Stimulated activated memory B cell treated with anti-CD40 and anti-IgM and Interleukin-4, amounts not matched to agents 10 μg/mL and 1 μg/mL and 100 μg/mL, for 72 hours (primary cell): ENCODE results near the gene DDX21.
"Not testable (repeated sequence)": the region's sequence is repeated elsewhere in the genome, so short reads cannot be mapped to it uniquely, and the experiment has no call there.

Source experiments
- ATAC-seq: fragments of 150-1000 bp; cut with Tn5 transposase; 2 replicates; pipeline ENCODE4 v1.10.0; 2021
- H3K27ac Mint-ChIP-seq: one replicate; pipeline ENCODE4 v1.8.0; 2022; ENCODE audit warnings: mild to moderate bottlenecking, mixed read lengths
- H3K27me3 Mint-ChIP-seq: one replicate; pipeline ENCODE4 v1.8.0; 2022; ENCODE audit warnings: mixed read lengths
- H3K36me3 Mint-ChIP-seq: one replicate; pipeline ENCODE4 v1.8.0; 2022; ENCODE audit warnings: mixed read lengths
- H3K4me1 Mint-ChIP-seq: one replicate; pipeline ENCODE4 v1.8.0; 2022; ENCODE audit warnings: mixed read lengths
- H3K4me3 Mint-ChIP-seq: one replicate; pipeline ENCODE4 v1.8.0; 2022; ENCODE audit warnings: mild to moderate bottlenecking, moderate library complexity, mixed read lengths
- H3K9me3 Mint-ChIP-seq: one replicate; pipeline ENCODE4 v1.8.0; 2022; ENCODE audit warnings: mixed read lengths

Gene DDX21

DNA sequence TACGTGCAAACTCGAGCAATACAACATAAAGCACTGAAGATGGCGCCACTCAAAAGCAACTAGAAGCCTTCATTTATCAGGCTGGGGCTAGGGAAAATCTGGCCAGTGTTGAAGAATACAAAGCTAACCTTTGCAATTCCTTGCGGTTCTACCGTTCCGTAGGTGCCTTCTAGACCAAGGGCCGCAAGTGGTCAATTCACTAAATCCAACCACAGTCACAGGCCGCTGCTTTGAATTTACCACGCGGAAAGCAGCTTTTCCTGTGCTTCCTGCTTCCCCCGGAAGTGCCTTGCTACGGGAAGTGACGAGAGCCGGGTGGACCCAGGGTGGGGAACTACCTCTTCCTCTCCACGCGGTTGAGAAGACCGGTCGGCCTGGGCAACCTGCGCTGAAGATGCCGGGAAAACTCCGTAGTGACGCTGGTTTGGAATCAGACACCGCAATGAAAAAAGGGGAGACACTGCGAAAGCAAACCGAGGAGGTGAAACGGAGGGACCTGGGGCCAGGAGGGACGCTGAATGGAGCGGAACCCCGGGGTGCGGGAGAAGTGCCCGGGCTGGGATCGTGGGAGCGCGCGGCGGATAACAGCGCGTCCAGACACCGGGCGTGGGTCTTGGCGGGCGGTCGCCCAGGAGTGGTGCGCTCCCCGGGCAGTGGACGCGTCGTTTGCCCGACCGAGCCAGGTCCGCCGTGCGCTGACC is at the start of gene DDX21:
Gene DDX21 (plus strand): TSS at position 339 of the 701 bp plus-strand sequence. CDS start 56 bp downstream, at position 395.
- ATAC-seq, result peak; percentile 96
- peaks cover 26% of the 10 kb centered on the region for H3K4me1 Mint-ChIP-seq
- peaks cover 18% of the 10 kb centered on the region for H3K36me3 Mint-ChIP-seq
- H3K4me3 Mint-ChIP-seq, result peak within 1 kb of the TSS; percentile 98
- no peaks in the 10 kb centered on the region for H3K9me3 Mint-ChIP-seq
- H3K27me3 Mint-ChIP-seq, result no peaks in the 10 kb centered on the region
- H3K27ac Mint-ChIP-seq, result peak within 1 kb of the TSS; percentile 98

DNA sequence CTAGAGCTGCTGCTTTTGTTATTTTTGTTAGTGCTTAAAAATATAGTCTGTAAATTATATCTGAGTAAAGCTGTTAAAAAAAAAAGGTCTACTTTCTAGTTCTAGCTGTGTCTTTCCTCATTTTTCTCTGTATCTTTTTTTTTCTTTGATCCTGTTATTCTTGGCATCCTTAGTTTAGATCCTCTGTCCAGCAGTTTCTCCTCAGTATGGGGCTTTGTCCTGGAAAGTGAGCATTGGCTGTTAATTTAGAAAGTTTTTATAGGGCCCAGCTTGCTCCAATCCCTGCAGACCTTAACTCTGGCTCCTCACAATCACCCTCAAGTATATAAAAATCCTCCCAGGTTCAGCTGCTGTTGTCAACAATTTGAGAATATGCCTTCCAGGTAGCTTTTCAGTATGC is 31.4 kb upstream of the DDX21 start:
- Mint-ChIP-seq H3K9me3 (no peaks in the 10 kb centered on the region), H3K27me3 (no peaks in the 10 kb centered on the region), H3K36me3 (peaks cover 50% of the 10 kb centered on the region), H3K4me1 (no peaks in the 10 kb centered on the region), H3K27ac (no peak overlapping the region), H3K4me3 (no peak overlapping the region)
- ATAC-seq, result no peak

DNA sequence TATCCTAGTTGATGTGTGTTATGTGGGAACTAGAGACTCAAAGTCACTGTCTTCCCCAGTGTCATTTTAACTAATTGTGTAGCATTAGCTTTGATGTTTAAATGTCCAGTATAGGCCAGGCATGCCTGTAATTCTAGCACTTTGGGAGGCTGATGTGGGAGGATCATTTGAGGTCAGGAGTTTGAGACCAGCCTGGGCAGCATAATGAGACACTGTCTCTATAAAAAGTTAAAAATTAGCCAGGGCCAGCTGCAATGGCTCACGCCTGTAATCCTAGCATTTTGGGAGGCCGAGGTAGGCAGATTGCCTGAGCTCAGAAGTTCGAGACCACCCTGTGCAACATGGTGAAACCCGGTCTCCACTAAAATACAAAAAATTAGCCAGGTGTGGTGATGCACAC is 30.5 kb upstream of the DDX21 start:
- peaks cover 50% of the 10 kb centered on the region for H3K36me3 Mint-ChIP-seq
- no peak for ATAC-seq
- H3K4me1 Mint-ChIP-seq, result no peaks in the 10 kb centered on the region
- no peak overlapping the region for H3K4me3 Mint-ChIP-seq
- H3K27me3 Mint-ChIP-seq, result no peaks in the 10 kb centered on the region
- H3K9me3 Mint-ChIP-seq, result no peaks in the 10 kb centered on the region
- no peak overlapping the region for H3K27ac Mint-ChIP-seq

- not testable (repeated sequence) for H3K27ac Mint-ChIP-seq, H3K4me1 Mint-ChIP-seq, H3K9me3 Mint-ChIP-seq, H3K27me3 Mint-ChIP-seq, ATAC-seq, H3K4me3 Mint-ChIP-seq
- H3K36me3 Mint-ChIP-seq, result peaks cover 53% of the 10 kb centered on the region
Observed at GRCh38 chr10:68929157-68929556, 26.8 kb upstream of the DDX21 start.

- H3K4me1 Mint-ChIP-seq, H3K9me3 Mint-ChIP-seq, H3K27ac Mint-ChIP-seq, H3K4me3 Mint-ChIP-seq, H3K27me3 Mint-ChIP-seq, ATAC-seq: not testable (repeated sequence)
- H3K36me3 Mint-ChIP-seq, result peaks cover 46% of the 10 kb centered on the region
Observed at GRCh38 chr10:68929888-68930287, 26.1 kb upstream of the DDX21 start.

DNA sequence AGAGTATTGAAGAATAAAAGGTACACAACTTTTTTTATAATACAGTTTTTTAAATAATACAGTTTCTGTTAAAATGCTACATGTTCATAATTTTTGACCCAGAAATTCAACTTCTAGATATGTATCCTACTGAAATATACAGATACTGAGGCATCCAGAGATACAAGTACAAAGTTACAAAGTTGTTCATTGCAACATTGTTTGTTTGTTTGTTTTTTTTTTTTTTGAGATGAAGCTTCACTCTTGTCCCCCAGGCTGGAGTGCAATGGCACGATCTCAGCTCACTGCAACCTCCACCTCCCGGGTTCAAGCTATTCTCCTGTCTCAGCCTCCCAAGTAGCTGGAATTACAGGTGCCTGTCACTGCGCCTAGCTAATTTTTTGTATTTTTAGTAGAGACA is 23.1 kb upstream of the DDX21 start:
- not testable (repeated sequence) for H3K4me1 Mint-ChIP-seq, H3K9me3 Mint-ChIP-seq, H3K4me3 Mint-ChIP-seq, H3K27ac Mint-ChIP-seq, ATAC-seq, H3K27me3 Mint-ChIP-seq
- peaks cover 50% of the 10 kb centered on the region for H3K36me3 Mint-ChIP-seq

DNA sequence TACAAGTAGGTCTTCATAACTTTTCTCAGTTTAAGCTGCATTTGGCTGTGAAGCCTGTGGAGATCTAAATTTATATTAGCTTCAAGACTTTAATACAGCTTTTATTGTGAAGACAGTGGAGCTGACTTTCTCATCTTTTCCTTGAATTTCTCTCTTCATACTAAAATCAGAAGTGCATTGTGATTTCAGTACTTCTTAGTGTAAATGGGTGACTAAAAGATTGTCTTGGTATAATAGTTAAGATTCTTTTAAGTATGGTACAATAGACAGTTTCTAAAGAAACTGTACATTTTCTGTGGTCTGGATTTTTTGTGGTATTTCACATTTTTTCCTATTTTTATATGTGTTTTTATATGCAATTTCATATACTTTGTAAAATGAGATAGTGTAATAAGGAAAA is 21.0 kb upstream of the DDX21 start:
- Mint-ChIP-seq H3K36me3 (peaks cover 53% of the 10 kb centered on the region), H3K27ac (no peak overlapping the region), H3K9me3 (no peaks in the 10 kb centered on the region)

DNA sequence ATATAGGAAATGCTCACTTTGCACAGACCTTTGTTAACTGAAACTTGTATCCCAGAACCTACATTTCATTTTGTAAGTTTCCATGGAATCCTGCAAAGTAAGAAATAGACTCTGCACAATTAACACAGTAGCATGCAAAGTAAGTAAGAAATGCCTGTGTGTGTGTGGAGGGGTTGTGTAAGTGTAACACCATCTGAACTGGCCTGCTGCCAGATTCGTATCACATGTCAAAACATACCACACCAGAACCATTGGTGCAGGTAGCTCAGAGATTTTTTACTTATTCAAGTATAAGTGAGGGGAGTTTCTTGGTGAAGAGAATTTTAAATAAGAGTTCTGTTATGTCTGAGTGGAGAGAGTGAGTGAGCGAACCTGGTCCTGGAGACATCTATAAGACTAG is 17.9 kb upstream of the DDX21 start:
- no peaks in the 10 kb centered on the region for H3K27me3 Mint-ChIP-seq
- no peaks in the 10 kb centered on the region for H3K9me3 Mint-ChIP-seq
- peaks cover 31% of the 10 kb centered on the region for H3K36me3 Mint-ChIP-seq
- no peak overlapping the region for H3K27ac Mint-ChIP-seq
- no peaks in the 10 kb centered on the region for H3K4me1 Mint-ChIP-seq
- H3K4me3 Mint-ChIP-seq, result no peak overlapping the region
- no peak for ATAC-seq

More for the DNA sequence above, 21.0 kb upstream of the DDX21 start:
- no peak for ATAC-seq
- H3K27me3 Mint-ChIP-seq, result no peaks in the 10 kb centered on the region
- no peak overlapping the region for H3K4me3 Mint-ChIP-seq
- peaks cover 6% of the 10 kb centered on the region for H3K4me1 Mint-ChIP-seq

DNA sequence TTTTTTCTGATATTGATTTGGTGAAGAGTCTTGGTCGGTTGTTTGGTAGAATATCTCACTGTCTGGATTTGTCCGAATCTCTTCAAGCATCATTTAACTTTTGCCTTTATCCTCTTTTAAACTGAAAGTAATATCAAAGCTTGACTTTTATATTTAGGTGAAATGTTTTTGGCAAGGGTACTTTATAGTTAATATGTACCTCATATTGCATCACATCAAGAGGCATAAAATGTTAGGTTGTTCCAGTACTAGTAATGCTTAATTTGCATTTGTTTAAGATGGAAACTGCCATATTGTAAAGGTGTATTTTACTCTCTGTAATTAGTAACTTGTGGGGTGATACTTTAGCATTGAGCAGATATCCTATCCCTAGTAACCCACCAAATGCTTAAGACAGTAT is 17.1 kb upstream of the DDX21 start:
- Mint-ChIP-seq H3K4me3 (no peak overlapping the region), H3K9me3 (no peaks in the 10 kb centered on the region), H3K27ac (peak overlapping the region; percentile 26), H3K36me3 (peaks cover 32% of the 10 kb centered on the region), H3K4me1 (no peaks in the 10 kb centered on the region), H3K27me3 (no peaks in the 10 kb centered on the region)
- no peak for ATAC-seq

- ATAC-seq, H3K4me3 Mint-ChIP-seq, H3K27ac Mint-ChIP-seq, H3K4me1 Mint-ChIP-seq, H3K27me3 Mint-ChIP-seq, H3K9me3 Mint-ChIP-seq: not testable (repeated sequence)
- peaks cover 44% of the 10 kb centered on the region for H3K36me3 Mint-ChIP-seq
Observed at GRCh38 chr10:68940917-68941316, 15.1 kb upstream of the DDX21 start.

GRCh38 chr10:68950598-68950997 is 5.4 kb upstream of the DDX21 start:
- Mint-ChIP-seq H3K4me3 (no peak overlapping the region), H3K27ac (no peak overlapping the region), H3K9me3 (no peaks in the 10 kb centered on the region), H3K4me1 (no peaks in the 10 kb centered on the region), H3K27me3 (no peaks in the 10 kb centered on the region), H3K36me3 (peaks cover 16% of the 10 kb centered on the region)
- no peak for ATAC-seq

GRCh38 chr10:68954904-68955303 is 1.1 kb upstream of the DDX21 start:
- H3K36me3 Mint-ChIP-seq, result peaks cover 13% of the 10 kb centered on the region
- no peaks in the 10 kb centered on the region for H3K9me3 Mint-ChIP-seq
- peak overlapping the region; percentile 60 for H3K4me3 Mint-ChIP-seq
- no peaks in the 10 kb centered on the region for H3K27me3 Mint-ChIP-seq
- H3K27ac Mint-ChIP-seq, result peak overlapping the region; percentile 98
- no peak for ATAC-seq
- H3K4me1 Mint-ChIP-seq, result peaks cover 21% of the 10 kb centered on the region

DNA sequence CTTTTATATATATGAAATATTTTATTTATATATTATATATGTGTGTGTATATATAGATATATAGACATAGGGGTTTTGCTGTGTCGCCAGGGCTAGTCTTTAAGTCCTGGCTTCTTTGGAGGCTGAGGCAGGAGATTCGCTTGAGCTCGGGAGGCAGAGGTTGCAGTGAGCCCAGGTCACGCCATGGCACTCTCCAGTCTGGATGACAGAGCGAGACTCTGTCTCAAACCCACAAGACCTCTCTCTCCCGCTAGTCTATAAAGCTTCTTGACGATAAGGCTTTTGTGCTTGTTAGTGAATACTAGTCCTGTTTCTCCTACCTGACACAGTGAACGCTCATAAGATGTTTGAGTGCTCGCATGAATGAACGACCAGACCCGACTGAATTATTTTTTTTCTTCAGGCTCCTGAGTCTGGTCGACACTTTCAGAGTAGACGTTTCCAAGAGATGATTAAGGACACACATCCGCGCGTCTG is 577 bp upstream of the DDX21 start:
- H3K4me3 Mint-ChIP-seq, result peak overlapping the region; percentile 98
- H3K27ac Mint-ChIP-seq, result peak overlapping the region; percentile 98
- peaks cover 26% of the 10 kb centered on the region for H3K4me1 Mint-ChIP-seq

GRCh38 chr10:68957284-68957615 is 1.3 kb downstream of the DDX21 start:
- Mint-ChIP-seq H3K36me3 (peaks cover 25% of the 10 kb centered on the region), H3K9me3 (no peaks in the 10 kb centered on the region), H3K27me3 (no peaks in the 10 kb centered on the region), H3K4me3 (peak overlapping the region; percentile 98), H3K4me1 (peaks cover 32% of the 10 kb centered on the region), H3K27ac (peak overlapping the region; percentile 98)
- ATAC-seq, result no peak

More for the DNA sequence above, 577 bp upstream of the DDX21 start:
- Mint-ChIP-seq H3K27me3 (no peaks in the 10 kb centered on the region), H3K36me3 (peaks cover 18% of the 10 kb centered on the region), H3K9me3 (no peaks in the 10 kb centered on the region)
- ATAC-seq, result peak; percentile 13

- Mint-ChIP-seq H3K9me3 (no peaks in the 10 kb centered on the region), H3K4me1 (peaks cover 32% of the 10 kb centered on the region), H3K27me3 (no peaks in the 10 kb centered on the region), H3K4me3 (peak overlapping the region; percentile 98), H3K27ac (peak overlapping the region; percentile 98), H3K36me3 (peaks cover 25% of the 10 kb centered on the region)
- ATAC-seq, result no peak
Observed at GRCh38 chr10:68957654-68958053, 1.7 kb downstream of the DDX21 start.

DNA sequence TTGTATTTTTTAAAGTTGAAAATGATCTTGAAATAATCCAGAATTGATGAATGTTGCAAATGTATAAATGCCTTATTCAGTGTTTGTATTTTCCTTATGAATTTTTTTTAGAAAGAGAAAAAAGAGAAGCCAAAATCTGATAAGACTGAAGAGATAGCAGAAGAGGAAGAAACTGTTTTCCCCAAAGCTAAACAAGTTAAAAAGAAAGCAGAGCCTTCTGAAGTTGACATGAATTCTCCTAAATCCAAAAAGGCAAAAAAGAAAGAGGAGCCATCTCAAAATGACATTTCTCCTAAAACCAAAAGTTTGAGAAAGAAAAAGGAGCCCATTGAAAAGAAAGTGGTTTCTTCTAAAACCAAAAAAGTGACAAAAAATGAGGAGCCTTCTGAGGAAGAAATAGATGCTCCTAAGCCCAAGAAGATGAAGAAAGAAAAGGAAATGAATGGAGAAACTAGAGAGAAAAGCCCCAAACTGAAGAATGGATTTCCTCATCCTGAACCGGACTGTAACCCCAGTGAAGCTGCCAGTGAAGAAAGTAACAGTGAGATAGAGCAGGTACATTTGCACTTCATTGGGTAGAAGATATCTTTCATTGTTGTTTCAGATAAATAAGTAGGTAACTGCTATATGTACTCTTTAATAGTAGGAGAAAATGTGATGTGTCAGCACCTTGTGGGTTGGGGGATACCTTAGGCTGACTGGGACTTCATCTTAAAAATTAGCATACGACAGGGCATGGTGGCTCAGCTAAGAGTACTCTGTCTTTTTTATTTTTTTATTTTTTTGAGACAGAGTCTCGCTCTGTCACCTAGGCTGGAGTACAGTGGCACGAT is 3.9 kb downstream of the DDX21 start:
- Mint-ChIP-seq H3K27me3 (no peaks in the 10 kb centered on the region), H3K9me3 (no peaks in the 10 kb centered on the region), H3K36me3 (peaks cover 33% of the 10 kb centered on the region), H3K4me3 (peak overlapping the region; percentile 49), H3K4me1 (peaks cover 32% of the 10 kb centered on the region), H3K27ac (peak overlapping the region; percentile 75)
- ATAC-seq, result no peak
